Measurements from ENCODE around the gene GPA33. TPM values are rescaled to one million over a fixed set of nuclear protein-coding genes. Genes with fewer than 3 reads are reported as not detected.

The GPA33 gene
- total and polyA plus RNA-seq, 9 of the 15 experiments (the other 6 are each of a cell fraction or from before 2014, with no cell fraction given) = 0.13 TPM; not detected in 8

GRCh38 chr1:167138703-167139102 lies 48.5 kb upstream of the GPA33 start (continued):
- TF ChIP-seq UBTF (IDR thresholded peaks at IDR 0.05; ENCODE audit: borderline replicate concordance in 1 of 2, low read depth in 2 of 2, low read length in 2 of 2) = no peak
- TF ChIP-seq HMBOX1 (IDR thresholded peaks at IDR 0.05) = no peak
- TF ChIP-seq, protein P1, sequence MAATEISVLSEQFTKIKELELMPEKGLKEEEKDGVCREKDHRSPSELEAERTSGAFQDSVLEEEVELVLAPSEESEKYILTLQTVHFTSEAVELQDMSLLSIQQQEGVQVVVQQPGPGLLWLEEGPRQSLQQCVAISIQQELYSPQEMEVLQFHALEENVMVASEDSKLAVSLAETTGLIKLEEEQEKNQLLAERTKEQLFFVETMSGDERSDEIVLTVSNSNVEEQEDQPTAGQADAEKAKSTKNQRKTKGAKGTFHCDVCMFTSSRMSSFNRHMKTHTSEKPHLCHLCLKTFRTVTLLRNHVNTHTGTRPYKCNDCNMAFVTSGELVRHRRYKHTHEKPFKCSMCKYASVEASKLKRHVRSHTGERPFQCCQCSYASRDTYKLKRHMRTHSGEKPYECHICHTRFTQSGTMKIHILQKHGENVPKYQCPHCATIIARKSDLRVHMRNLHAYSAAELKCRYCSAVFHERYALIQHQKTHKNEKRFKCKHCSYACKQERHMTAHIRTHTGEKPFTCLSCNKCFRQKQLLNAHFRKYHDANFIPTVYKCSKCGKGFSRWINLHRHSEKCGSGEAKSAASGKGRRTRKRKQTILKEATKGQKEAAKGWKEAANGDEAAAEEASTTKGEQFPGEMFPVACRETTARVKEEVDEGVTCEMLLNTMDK (IDR thresholded peaks at IDR 0.05; ENCODE audit: borderline replicate concordance, insufficient read depth, low read depth, low read length, poor library complexity, severe bottlenecking) = no peak
- TF ChIP-seq MYC (IDR thresholded peaks at IDR 0.05; ENCODE audit: low read depth, low read length) = no peak
- TF ChIP-seq MYC (CRISPR knock-in tag; IDR thresholded peaks at IDR 0.05; ENCODE audit: borderline replicate concordance, low read depth) = no peak
- TF ChIP-seq ZNF431 (CRISPR knock-in tag; IDR thresholded peaks at IDR 0.05) = no peak
- TF ChIP-seq ZBED1 (IDR thresholded peaks at IDR 0.05) = no peak
- TF ChIP-seq BMI1 (IDR thresholded peaks at IDR 0.05; ENCODE audit: low read length) = no peak
- no peak for TF ChIP-seq HNRNPUL1 (IDR thresholded peaks at IDR 0.05; ENCODE audit: low read length)
